HG02642 (cell line): ENCODE results near the gene ZNF669.
A peak's percentile ranks its signal among the peaks of the same experiment; 100 is the strongest.
"Not testable (repeated sequence)": the region's sequence is repeated elsewhere in the genome, so short reads cannot be mapped to it uniquely, and the experiment has no call there.

ENCODE experiments used
- ATAC-seq: cut with Tn5 transposase; IDR thresholded peaks from one replicate; pipeline ENCODE4 v1.9.1; 2021; ENCODE audit warnings: mild to moderate bottlenecking; ENCODE audit not compliant: unreplicated experiment, poor library complexity

The ZNF669 gene

DNA sequence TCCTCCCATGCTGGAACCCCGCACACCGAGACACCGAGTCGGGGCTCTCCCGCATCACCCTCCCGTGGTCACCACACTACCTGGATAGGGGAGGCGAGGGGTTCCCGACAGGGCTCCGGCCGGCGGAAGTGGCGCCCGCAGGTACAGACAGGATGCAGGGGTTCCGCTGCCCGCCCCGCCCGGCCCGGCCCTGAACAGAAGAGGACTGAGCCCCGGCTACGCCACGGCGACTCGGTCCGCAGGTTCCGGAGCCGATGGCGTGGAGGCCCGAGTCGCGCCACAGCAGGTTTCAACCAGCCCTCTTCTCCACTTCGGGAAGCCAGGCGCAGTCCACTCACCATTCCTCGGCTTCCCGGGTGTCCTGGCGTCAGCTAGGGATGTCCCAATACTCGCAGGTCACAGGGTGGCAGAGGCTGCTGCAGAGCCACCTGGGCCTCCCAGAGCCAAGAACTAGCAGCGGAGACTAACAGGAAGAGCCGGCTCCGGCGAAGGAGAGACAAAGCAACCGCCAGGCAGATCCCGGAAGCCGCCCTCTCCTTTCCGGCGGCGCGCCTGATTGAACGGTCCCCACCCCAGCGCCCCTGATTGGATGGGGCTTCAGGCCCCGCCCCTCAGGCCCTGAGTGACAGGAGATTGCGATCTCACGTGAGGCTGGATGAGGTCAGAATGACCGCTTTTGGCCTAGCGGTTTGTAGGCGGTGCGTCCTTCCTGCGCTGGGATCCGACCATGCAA, at the start of gene ZNF669:
Gene ZNF669 (minus strand): TSS at position 498 of the 733 bp plus-strand sequence. CDS start 157 bp downstream, at position 341.
- peak; percentile 99 for ATAC-seq

DNA sequence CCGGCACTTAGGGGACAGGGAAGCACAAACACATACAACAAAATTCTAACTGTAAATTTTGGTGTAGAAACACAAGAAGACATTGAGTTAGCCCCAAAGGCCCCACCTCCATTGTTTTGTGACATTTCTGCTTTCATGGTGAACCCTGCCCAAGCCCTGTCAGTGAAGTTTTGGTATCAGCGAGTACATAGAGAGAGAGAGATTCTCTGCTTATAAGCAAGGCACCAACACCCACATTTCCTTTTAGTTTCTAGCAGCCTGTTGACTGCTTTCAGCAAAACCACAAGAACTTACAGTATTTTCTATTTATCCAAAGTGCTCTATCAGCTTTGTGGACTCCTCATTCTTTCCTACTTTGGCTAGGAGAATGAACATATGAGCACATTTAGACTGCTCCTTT, 43.6 kb upstream of the ZNF669 start:
- no peak for ATAC-seq

DNA sequence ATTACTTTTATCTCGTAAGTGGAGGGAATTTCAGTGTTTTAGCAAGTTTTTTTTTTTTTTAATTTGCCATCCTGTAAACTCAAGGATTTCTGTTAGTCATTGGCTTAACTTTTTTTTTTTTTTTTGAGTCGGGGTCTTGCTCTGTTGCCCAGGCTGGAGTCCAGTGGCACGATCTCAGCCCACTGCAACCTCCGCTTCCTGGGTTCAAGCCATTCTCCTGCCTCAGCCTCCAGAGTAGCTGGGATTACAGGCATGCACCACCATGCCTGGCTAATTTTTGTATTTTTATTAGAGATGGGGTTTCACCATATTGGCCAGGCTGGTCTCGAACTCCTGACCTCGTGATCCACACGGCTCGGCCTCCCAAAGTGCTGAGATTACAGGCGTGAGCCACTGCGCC, 43.0 kb upstream of the ZNF669 start:
- not testable (repeated sequence) for ATAC-seq

DNA sequence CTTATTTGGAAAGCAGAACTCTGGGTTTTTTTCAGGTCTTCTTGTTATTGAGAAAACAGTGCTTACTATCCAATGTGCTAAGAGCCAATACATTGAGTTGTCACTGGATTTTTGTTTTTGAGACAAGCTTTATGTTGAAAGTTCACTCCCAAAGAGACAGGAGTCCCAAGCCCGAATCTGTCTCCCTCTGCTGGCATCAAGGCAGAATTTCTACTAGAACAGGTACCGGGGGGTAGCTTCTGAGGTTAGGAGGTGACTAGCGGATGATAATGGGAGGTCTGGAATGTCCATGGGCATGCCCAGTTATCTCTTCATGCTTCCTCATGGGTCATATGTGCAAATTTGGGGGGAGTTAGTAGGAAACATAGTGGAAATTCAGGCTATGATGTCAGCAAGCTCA, 42.5 kb upstream of the ZNF669 start:
- no peak for ATAC-seq

DNA sequence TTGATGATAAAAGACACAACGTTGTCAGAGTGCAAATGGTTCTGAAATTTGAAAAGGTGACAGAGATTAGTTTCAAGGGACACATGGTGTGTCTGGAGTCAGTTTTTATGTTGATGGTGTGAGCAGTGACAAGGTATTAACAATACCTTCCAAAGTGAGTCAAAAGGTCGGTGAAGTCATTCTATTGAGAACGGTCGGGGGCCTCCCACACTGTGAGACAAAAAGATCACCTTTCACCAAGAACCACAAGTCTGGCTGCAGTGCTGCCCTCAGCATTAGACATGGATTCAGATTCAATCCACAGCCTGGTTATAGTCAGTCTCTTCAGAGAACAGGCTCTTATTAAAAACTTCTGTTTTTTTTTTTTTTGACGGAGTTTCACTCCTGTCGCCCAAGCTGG, 41.1 kb upstream of the ZNF669 start:
- no peak for ATAC-seq

DNA sequence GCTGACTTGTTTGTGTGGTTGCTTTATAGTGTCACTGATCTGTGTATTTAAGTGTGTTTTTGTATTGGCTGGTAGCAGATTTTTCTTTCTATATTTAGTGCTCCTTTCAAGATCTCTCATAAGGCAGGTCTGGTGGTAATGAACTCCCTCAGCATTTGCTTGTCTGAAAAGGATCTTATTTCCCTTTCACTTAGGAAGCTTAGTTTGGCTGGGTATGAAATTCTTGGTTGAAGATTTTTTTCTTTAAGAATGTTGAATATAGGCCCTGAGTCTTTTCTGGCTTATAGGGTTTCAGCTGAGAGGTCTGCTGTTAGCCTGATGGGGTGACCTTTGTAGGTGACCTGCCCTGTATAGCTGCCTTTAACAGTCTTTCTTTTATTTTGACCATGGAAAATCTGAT, 35.4 kb upstream of the ZNF669 start:
- not testable (repeated sequence) for ATAC-seq

DNA sequence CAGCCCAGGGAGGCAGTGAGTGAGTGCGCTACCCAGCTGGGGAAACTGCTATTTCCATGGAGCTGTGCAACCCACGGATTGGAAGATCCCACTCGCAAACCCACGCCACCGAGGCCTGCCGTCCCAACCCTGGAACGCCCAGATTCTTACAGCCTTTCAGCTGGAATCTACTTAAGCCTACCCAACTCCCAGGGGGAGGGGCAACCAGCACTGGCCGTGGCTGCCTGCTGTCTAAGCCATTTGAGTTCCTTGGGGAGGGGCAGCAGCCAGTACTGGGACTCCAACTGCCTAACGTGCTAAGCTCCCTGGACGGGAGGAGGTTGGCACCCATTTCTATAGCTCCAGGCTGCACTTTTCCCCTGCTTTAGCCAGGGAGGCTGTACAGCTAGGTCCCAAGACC, 27.1 kb upstream of the ZNF669 start:
- no peak for ATAC-seq

DNA sequence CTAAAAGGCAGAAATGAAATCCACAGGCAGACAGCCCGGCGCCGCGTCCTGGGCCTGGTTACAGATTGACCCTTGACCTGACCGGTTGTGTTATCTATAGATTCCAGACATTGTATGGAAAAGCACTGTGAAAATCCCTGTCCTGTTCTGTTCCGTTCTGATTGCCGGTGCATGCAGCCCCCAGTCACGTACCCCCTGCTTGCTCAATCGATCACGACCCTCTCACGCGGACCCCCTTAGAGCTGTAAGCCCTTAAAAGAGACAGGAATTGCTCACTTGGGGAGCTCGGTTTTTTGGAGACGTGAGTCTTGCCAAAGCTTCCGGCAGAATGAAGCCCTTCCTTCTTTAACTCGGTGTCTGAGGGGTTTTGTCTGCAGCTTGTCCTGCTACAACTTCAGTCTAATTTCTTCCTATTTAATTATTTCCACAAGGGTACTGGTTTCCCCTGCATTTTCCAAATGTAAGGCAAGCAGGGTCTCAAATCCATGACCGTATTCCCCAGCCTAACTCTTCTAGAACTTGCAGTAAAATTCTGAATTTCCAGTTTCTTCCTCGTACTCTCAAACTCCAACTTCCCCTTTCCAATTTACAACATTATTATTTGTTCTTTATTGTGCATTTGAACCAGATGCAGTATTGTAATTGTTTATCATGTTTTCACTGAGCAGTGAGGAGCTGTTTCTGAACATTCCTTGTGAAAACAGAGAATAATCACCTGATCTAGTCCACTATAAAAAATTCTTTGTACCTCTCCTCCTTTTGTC, 23.5 kb upstream of the ZNF669 start:
- not testable (repeated sequence) for ATAC-seq

DNA sequence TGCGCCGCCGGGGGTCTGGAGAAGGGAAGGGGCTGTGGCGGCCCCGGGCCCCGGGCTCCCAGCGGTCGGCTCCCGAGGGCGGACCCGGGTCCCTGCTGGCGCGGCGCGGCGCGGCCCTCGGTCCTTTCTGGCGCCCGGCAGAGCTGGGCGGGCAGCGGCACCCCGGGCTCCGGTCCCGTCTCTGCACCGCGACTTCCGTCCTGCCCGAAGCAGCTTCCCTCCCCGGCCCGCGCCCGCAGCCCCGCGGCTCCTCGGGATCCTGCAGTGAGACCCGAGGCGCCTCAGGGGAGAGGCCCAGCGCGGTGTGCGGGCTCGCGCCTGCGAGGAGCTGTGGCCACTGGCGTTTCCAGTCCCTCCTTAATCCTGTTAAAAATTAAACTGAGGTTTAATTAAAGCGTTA, 22.4 kb upstream of the ZNF669 start:
- ATAC-seq, result peak; percentile 65

DNA sequence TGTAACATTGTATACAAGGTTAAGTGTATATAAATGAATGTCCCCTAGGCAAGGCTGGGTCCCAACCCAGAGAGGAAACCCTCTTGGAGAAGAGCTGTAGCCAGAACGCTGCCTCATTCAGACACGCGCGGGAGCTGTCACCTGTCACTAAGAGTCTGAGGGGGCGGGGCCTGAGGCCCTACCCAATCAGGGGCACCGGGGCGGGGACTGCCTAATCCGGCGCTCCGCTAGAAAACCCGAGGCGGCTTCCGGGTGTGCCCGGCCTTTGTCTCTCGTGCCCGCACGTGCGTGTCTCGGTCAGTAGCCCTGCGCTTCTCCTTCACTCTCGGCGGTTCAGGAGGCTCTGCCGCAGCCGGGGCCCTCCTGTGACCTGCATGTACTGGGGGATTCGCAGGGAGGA, 22.0 kb upstream of the ZNF669 start:
- ATAC-seq, result peak; percentile 99

DNA sequence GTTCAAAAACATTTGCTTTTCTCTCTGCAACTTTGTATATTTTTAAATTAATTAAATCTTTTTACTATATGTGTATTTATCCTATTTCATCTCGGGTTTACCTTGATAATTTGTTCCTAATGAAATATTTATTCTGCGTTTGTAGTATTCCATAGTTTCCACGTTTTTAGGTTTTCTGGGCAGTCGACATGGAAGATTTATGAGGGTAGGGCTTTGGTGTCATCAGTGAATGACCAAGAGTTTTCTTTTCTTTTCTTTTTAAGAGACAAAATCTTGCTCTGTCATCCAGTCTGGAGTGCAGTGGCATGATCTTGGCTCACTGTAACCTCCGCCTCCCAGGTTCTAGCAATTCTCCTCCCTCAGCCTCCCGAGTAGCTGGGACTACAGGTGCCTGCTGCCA, 17.2 kb upstream of the ZNF669 start:
- no peak for ATAC-seq

DNA sequence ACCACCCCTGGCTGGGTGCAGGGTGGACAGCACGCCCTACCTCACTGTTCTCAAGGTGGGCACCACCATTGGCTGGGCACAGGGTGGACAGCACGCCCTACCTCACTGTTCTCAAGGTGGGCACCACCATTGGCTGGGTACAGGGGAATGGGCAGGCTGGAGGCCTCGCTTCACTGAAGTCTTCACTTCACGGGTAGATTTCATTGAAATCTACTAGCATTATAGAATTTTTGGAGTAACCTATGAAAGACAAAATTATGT, 16.2 kb upstream of the ZNF669 start:
- not testable (repeated sequence) for ATAC-seq

DNA sequence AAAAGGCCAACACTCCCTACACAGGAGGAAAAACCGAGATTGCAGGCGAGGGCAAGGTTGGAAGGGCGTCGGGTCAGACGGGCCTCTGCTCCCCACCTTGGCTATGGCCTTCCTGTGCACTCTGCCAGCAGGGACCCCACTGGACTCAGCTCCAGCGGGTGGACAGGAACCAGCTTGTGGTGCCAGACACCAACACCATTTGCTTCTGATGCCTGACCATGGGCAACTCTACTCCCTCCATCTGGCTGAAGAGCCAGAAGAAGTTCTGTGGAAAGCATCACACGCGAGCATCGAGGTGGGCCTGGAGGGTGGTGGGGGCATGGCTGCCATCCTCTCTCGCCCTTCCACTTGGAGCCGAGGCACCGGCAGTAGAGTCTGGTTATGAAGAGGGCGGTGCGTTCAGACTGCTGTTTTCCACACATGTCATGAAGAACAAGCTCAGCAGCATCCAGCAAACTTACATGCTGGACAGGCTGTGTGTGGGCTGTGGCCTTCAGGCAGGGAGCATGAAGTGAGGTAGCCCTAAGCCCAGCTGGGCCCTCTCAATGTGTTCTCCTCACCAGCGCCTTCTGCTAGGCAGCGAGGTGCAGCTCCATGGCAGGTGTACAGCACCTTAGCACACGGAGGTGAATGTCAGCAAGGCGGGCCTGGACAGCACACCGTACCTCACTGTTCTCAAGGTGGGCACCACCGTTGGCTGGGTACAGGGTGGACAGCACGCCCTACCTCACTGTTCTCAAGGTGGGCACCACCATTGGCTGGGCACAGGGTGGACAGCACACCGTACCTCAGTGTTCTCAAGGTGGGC, 15.6 kb upstream of the ZNF669 start:
- no peak for ATAC-seq

DNA sequence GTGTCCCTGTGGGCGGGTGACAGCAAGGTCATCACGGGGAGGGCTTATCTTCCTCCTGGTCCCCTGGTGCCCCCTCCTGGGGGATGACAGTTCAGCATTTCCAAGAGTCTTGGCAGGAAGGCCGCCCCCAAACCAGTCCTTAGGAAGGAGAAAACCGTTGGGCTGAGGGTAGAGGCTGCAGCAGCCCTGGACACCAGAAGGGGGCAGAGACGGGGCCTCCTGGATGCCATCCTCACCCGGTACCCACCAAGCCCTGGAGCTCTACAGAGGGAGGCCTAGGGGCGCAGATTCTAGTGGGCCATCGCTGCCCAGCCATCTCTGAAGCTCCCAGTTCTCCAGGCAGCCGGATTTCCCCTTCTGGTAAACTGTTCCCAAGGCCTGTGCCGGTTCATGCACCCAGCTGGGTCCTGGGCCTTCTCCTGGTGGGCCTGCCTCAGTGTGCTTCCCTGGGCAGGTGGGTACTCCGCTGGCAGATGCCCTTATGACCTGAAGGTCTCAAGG, 14.8 kb upstream of the ZNF669 start:
- no peak for ATAC-seq

DNA sequence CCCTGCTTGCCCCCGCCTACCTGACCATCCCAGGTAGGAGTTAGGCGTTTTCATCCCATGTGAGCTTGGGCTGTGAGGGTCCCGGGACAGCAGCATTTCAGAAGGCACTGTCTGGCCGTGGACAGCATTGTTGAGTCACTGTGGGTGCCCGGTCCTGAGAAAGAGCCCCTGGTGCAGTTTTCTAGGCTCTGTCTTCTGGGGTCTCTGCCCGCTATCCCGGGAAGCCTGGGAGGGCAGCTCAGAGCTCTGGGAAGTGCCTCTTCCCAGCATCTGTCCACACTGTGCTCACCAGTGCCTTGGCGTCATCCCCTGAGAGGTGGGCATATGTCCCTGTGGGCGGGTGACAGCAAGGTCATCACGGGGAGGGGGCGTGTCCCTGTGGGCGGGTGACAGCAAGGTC, 11.4 kb upstream of the ZNF669 start:
- no peak for ATAC-seq

DNA sequence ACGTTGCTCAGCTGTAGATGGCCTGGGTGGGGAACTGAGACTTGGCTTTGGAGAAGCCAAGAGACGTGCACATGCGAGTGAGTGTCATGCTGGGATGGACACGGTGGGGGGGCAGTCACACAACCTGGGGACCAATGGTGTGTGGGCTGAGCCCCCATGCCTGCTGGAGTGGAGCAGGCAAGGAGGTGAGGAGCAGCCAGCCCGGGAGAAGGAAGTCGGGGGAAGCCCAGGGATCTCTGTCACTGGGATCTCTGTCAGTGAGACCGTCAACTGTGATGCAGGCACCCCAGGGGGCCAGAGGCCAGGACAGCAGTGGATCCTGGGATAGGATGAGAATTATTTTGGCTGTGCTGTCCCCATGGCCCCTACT, 11.0 kb upstream of the ZNF669 start:
- ATAC-seq, result no peak

DNA sequence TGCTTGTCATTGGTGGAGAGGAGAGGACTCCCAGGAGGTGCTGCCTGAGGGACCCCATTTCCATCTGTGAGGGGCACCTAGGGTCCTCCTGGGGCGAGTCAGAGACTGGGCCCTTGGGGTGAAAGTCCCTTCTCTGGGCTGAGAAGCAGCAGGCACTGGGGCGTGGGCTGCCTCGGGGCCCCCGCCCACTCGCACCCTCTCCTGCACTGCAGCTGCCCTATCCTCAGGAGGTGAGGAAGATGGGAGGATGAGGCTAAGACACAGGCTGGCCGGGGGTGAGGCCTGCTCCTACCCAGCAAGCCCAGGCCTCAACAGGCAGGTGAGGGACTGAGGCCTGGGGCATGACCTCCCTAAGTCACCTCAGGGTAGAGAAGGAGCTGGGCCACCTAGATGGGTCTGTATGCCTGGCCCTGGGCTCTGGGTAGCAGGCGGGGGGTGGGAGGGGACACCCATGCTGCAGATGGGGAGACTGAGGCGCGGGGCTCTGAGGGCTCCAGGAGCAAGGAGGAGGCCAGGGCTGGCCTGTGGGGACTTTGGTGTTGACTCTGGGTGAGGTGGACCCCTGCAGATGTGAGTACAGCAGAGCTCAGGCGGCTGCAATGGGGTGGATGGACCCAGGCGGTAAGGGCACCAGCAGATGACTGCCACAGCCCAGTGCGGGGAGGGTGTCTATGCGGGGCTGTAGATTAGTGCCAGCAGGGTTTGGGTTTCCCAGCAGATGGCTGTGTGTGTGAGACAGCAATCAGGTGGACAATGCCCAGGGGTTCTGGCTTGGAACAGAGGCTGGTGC, 10.4 kb upstream of the ZNF669 start:
- ATAC-seq, result no peak

DNA sequence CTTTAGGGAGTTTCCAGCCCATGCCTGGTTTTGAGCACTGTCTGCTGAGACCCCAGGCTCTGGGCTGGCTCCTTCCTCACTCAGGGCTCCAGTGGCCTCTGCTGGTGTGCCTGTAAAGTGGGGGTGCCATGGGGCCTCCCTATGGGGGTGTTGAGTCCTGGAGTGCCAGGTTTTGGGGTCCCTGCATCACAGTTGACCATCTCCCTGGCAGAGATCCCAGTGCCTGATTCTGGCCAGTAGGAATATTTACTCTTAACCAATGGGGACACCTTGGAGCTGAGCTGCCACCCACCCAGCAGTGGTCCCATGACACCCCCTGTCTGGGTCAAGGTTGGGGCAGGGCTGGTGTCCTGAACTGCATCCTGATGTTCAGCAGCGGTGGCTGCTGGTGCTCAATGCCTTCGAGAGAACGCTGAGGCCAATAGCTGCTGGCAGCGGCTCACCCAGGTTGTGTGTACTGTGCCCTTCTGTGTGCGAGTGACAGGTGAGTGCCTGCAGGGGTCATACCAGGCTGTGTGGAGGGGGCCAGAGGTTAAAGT, 9.6 kb upstream of the ZNF669 start:
- no peak for ATAC-seq

DNA sequence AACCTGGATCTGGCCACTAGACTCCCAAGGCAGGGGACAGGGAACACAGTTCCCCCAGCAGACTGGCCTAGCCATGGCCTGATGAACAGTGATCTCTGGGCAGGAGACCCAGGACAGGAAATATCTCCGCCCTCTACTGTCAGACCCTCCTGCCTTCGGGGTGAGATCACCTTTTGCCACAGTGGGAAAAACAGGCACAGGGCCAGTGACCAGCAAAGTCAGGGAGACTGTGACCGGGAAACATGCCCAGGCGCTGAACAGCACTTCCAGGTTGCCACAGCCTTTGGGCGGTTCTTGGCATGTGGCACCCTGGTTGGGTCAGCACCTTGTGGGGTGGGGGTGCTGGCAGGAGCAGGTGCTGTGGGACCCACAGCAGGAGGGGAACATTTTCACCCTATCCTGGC, 8.9 kb upstream of the ZNF669 start:
- no peak for ATAC-seq

DNA sequence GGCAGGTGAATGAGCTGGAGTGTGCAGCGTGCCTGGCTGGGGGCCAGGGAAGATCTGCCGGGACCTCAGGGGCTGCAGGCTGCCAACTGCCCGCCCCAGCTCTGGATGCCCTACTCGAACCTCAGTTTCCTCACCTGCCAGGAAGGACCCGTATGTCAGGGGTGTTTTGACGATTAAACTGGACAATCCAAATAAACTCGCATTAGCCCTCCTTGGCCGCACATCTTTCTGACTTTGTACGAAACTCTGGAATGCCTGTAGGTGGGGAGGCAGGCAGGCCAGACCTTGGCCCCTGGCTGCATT, 8.3 kb upstream of the ZNF669 start:
- ATAC-seq, result no peak
